ENCODE results near the gene HIVEP1.

Gene HIVEP1

DNA sequence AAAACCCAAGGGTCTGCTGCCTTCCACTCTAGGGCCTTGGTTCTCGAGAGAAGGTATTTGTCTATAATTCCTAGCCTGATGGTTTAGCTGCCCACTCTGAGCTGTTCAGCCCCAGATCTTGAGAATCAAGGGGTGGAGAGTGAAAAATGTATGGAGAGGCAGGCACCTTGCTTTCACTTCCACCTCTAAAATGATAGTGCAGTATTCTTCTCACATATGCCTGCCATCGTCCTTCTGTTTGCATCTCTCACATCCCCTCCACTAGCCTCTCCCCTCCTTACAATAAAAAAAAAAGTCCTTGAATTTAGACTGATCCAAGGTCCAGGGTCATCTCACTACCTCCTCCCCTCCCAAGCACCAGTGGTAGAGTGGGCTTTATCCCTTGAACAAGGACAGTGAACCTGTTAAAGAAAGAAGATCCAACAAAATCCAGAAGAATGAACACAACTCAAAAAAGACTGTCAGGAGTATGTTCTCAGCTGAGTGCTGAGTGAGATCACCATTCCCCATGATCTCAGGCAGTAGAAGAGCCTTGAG is 104.2 kb downstream of the HIVEP1 start:
- no peak for DNase-seq (ENCODE audit: low read depth, low spot score)

DNA sequence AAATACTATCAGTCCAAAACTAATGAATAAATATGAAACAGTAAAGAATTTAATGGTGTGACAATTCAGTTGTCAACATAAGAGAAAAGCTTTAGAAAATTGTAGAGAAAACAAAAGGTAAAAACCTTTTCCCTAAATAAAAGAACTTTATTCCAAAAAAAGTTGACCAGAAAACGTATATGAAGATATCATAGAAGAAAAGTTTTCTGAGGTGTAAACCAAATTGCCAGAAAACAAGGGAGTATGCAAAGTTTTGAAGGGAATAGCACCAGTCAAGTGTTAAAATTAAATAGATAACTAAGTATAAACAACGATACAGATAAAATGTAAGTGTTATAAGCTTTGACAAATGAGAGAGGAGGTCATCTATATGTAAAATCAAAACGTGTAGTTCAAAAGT is 104.9 kb downstream of the HIVEP1 start:
- DNase-seq (ENCODE audit: low read depth, low spot score): no peak

DNA sequence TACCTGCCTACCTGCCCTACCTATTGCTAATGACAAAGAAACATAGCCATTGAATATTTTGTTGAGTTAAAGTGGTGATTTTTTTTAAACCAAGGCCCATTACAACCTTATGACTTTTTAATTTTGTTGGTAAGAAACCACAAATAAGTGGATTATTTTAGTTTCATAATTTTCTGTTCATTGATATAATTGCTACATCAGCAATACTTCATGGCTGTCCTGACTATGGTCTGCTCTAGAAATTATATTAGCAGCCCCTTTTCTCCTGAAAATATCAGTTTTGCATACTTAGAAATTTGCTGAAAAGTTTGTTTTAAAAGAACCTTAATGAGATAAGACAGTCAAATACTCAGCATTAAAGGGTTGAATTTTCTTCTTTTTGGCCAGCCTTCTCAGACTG is 106.5 kb downstream of the HIVEP1 start:
- DNase-seq (ENCODE audit: low read depth, low spot score): no peak

DNA sequence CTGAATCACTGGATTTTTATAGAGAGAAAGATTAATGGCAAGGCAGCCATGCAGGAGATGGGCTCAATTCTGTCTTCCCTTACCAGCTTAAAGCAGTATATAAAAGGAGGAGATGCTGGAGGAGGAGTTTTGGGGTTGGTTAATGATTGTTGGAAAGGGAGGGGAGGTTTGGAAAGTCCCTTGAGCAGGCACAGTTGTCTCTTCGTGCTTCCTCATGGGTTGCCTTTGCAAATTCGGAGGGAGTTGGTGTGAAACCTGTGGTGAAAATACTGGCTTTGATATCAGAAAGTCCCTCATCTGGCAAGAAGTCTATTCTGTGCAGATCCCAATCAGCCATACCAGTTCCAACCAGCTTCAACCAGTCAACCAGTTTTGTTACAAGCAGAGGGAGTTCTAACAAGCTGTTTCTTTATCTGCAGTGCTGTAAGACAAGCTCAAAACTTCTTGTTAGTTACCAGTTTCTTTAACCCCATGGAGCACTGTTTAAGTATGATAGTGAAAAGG is 107.0 kb downstream of the HIVEP1 start:
- DNase-seq (ENCODE audit: low read depth, low spot score): no peak

DNA sequence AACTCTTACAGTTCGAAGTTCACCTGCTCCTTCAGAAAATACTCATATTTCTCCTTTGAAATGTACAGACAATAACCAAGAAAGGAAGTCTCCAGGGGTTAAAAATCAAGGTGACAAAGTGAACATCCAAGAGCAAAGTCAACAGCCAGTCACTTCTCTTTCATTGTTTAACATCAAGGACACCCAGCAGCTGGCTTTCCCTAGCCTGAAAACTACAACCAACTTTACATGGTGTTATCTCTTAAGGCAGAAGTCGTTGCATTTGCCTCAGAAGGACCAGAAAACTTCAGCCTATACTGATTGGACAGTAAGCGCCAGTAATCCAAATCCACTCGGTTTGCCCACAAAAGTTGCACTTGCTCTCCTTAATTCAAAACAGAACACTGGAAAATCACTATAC is 113.3 kb downstream of the HIVEP1 start:
- no peak for DNase-seq (ENCODE audit: low read depth, low spot score)

DNA sequence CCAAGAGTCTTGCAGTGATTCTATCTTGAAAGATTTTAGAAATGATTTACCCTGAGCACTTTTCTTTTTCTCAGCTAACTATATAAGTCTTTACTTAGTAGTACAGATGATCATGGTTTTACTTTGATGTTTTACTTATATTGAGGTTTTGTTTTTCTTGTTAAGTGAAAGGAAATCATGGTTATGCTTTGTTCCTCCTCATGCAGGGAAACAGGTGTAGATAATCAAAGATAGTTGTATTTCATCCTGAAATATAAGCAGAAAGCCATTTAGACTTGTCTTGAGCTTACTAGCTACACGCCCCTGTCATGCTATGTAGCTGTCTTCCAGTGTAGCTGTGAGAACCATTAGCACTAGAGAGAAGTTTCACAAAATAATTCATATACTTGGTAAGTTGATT is 113.9 kb downstream of the HIVEP1 start:
- DNase-seq (ENCODE audit: low read depth, low spot score): no peak

DNA sequence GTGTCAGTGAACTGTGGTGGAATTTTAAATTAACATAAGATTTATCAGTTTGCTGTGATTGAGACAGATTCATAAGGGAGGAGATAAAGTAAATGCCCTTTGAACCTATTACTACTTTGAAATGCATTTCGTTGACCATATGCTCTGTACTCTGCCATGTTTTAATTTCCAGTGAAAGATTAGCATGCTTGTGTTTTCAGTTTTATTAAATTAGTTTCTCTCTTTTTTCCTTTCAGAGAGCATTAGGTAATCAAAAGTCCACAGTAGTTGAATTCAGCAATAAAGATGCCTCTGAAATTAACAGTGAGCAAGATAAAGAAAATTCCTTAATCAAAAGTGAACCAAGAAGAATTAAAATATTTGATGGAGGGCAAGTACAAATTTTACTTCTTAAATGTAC is 117.4 kb downstream of the HIVEP1 start:
- no peak for DNase-seq (ENCODE audit: low read depth, low spot score)

DNA sequence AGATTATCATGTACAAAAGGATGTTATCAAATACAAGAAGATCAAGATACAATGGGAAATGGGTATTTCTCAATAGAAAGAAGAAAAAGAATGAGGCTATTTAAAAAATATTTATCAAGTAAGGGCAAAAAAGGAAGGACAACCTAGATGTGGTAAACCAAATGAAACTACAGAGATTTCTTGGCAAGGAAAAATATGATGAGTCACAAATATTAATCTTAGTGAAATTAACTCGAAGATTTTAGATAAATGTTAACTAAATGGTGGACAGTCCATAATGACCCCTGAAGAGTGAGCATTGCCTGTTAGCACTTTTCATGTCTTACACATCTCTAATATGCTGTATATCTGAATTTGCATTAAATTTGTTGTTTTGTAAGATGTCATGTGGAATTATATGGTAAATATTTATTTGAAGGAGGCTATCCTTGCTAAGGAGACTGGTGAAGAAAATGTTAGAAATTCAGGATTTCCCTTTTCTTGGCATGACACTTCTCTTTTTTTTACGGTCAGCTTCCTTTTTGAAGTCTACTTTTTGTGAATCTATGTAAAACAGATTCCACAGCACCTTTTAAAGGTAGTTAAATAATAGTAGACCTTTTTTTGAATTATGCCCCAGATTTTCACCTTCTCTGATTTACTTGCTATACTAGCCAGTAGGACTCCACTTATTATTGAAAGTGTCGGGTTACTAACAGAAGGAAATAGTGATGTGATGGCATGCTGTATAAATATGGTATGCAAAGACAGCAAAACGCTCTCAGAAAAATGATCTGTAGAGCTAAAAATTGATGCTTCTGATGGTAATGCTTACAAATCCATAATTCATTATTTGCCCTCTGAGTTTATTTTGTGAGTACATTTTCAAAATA is 120.5 kb downstream of the HIVEP1 start:
- DNase-seq (ENCODE audit: low read depth, low spot score): no peak

DNA sequence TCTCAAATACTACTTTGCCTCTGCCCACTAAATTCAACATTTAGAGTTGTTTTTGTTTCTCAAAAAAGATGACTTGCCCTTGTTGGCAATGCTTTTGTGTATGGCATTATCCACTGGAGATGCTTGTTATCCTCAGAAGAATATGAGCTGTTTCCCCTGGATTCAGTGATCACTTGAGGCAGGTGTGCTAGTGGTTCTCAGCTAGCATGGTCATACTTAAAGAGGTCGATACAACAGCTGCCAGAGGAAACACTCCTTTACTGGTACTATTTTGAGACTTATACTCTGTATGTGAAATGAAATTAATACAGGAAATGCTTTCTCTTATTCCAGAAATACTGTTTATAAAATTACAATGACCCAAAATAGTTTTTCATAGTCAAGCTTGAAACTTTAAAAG is 122.5 kb downstream of the HIVEP1 start:
- no peak for DNase-seq (ENCODE audit: low read depth, low spot score)

DNA sequence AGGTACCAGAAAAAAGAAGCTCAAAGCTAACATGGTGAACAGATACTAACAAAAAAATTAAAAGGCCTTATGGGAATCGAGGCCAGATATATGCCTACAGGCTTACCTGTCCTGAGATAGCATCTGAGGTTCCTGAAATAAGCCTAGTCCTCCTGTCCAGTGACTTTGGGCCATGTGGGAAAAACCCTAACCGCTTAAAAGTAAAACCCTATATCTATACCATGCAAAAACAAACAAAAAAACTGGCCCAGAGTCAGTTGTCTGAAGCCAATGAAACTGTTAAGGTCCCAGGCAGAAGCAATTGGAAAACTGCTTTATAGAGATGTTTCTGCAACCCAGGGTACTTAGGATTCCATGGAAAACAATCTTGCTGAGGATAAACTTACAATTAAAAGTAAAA is 122.9 kb downstream of the HIVEP1 start:
- DNase-seq (ENCODE audit: low read depth, low spot score): no peak

DNA sequence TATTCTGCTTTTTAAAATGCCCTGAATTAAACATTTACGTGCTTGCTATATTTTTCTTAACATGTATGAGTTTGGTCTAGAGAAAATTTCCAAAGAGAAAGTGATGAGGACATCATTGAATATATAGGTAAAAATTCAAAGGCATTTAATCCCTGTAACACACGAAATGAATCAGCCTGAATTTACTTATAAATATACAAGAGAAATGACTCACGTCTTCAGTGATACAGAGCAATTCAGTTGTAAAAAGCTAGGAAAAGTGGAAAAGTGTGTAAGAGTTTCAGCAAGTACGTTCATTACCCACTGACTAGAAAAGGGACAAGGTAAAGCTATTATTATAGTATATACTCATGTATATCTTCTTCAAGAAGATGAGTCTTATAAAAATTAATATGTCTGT is 124.8 kb downstream of the HIVEP1 start:
- DNase-seq (ENCODE audit: low read depth, low spot score): no peak

DNA sequence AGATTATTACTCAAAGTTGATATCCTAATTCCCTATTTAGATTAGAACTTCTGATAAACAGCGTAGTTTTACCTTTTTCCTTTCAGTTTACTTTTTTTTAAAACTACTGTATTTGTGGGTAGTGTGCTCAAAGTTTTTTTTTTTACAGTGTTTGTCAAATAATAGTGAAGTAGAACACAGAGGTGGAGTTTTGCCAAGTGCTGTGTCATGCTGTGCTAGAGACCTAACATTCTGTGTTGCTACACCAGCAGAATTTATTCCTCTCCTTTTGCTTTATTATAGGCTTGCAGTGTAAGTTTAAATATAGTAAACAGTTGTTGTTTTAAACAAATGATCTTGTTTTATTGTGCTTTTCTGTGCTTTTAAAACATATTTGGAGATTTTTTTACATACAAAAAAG is 125.4 kb downstream of the HIVEP1 start:
- DNase-seq (ENCODE audit: low read depth, low spot score): no peak

DNA sequence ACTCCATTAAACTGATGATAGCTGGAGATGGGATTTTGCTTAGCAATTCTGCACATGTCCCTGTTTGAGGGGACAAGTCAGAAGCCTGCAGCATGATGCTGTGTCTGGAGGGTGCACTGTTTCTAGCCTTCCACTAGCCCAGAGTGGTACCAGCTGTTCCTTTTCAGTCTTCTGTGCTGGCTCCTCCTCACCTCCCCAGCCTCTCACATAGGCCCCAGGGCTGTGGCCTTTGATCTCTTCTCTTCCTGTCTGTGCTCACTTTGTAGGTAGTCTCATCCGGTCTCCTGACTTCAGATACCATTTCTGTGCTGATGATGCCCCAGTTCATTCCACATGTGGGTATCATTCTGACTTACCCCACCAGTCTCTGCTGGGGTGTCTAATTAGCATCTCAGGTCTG is 126.3 kb downstream of the HIVEP1 start:
- DNase-seq (ENCODE audit: low read depth, low spot score): no peak

DNA sequence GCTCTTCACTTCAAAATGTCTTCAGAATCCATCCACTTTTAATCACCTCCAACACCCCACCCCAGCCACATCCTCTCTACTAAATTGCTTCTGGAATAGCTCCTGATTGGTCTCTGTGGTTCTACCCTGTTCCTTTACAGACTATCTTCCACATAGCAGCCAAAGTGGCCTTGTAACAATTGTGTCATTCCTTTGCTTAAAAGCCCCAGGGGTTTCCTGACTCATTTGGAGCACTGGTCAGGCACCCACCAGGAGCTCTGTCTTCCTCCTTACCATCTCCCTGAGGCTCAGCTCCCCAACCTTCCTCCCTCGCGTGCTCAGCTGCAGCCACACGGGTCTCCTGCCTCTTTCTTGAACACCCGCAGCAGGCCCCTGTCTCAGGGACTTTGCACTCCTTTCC is 126.8 kb downstream of the HIVEP1 start:
- DNase-seq (ENCODE audit: low read depth, low spot score): no peak

DNA sequence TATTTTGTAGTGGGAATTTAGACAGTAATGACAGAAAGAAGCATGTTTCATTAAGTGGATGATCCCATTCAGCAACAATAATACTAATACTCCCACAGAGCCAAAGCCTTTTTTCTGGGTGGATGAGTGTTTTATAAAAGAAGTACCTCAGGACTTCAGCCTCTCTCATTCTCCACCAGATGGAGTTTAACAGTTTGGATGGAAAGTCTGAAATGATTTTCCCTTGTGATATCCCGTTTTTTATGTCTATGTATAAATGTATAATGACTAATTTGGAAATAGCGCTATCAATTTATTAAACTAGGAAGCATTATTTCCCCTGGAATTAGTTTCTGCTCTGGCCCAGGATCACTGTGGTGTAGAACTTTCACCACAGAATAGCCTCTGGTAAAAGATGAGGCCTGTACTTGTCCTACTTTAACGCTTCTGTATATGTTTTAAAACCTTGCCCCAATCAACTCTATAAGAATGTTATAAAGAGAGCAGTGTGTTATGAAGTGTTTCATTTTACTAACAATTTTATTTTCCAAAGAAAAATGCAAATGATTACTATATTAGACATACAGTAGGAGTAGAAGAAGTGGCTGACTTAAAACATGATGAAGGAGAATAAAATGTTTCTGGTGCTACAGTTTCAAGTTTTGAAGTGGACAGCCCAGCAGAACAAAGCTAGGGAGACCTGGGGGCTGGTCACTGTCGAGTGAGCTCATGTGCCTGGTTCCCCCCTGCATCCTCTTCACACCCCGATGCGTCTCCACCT is 135.6 kb downstream of the HIVEP1 start:
- no peak for DNase-seq (ENCODE audit: low read depth, low spot score)

DNA sequence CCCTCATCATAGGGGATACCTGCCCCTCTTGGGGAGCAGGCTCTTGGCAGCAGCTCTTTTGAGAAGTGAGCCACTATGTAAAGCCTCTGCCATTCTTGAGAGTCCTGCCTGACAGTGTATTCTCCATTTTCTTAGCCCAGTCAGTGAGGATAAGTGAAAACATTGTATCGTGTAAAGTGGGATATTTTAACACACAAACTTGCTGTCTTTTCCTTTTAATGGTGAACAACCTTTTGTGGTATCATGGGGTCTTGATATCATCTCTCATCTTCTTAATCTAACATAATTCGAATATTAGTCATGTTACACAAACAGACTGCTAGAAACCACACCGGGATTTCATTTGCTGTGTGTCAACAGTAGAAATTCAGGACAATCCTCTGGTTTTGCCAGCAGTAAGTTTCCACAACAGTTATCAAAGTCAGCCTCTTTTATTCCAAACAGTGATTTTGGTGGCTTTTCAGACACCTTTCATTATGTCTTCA is 136.2 kb downstream of the HIVEP1 start:
- DNase-seq (ENCODE audit: low read depth, low spot score): no peak

DNA sequence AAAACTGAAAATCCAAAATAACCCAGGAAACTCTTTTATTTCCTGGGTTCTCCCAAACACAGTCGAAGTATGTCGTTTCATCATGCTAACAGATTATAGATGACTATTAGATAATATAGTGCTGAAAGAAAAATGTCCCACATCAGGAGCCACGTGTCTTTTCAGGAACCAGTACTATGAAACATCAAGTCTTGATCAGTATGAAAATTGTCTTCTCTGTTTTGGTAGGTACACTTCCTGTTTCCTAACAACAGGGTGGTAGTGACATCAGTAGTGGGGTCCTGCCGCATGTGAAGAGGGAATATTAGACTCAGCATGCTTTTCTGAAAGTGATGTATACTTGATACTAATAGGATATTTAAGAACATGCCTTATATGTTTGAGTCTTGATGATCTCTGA is 136.7 kb downstream of the HIVEP1 start:
- DNase-seq (ENCODE audit: low read depth, low spot score): no peak

DNA sequence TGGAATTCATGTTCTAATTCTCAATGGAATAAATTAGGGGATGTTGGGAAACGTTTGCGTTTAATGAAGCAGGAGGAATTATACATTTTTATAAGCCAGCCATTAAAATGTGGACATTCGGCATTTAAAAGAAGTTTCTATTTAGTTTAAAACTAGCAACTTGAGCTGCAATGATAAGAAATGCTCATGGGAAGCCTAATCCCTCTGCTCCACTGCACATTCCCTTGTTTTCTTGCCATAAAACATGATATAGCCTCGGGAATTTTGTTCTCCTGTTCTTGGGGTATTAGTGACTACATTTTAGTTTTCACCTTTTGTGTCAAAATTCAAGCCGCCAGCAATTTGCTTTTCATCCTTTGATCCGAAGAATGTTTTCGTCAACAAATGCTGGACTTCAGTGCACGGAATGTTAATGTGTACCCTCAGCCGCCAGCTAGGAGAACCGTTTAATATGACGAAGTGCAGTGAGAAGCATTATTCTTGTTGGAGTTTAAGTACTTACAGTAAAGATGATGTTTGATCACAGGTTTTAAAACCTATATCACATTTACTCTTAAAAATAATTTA is 137.9 kb downstream of the HIVEP1 start:
- DNase-seq (ENCODE audit: low read depth, low spot score): no peak

DNA sequence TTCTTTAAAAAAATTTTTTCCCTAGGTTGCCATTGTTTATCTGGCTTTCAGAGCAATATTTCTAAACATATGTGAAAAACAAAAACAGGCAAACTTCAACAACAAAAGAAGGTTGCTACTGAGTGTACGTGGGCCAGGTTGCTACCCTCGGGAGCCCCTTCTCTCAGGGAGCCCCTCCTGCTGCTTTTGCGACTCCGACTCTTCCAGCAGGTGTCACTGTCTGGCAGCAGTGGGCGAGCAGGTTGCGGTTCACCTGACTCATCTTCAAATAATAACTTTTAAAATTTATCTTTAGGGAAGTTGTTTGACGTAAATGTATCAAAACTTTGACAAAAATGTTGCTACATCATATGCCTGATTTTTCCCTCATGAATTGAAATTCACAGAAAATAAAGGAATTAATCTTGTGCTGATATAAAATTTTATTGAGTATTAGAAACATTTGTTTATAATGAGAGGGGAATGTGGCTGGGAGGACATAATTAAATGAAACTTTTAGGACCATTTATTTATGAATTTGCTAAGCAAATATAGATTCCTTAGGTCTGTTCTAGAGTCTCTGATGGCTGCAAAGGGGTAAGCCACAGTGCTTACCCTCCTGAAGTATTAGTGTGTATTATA is 138.8 kb downstream of the HIVEP1 start:
- DNase-seq (ENCODE audit: low read depth, low spot score): no peak

DNA sequence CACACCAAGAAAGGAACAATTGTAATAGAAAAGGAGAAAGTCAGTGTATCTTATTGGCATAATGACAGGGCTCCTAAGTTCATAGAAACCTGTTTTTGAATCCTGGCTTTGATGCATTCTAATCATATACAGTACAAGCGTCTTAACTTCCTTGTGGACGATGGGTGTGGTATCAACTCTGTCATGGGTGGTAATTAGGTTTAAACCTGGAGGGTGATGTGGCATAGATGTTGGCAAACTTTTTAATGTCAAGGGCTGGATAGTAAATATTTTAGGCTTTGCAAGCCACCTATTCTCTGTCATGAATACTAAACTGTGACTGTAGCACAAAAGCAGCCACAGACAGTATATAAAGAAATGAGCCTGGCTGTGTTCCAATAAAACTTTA is 139.3 kb downstream of the HIVEP1 start:
- no peak for DNase-seq (ENCODE audit: low read depth, low spot score)

DNA sequence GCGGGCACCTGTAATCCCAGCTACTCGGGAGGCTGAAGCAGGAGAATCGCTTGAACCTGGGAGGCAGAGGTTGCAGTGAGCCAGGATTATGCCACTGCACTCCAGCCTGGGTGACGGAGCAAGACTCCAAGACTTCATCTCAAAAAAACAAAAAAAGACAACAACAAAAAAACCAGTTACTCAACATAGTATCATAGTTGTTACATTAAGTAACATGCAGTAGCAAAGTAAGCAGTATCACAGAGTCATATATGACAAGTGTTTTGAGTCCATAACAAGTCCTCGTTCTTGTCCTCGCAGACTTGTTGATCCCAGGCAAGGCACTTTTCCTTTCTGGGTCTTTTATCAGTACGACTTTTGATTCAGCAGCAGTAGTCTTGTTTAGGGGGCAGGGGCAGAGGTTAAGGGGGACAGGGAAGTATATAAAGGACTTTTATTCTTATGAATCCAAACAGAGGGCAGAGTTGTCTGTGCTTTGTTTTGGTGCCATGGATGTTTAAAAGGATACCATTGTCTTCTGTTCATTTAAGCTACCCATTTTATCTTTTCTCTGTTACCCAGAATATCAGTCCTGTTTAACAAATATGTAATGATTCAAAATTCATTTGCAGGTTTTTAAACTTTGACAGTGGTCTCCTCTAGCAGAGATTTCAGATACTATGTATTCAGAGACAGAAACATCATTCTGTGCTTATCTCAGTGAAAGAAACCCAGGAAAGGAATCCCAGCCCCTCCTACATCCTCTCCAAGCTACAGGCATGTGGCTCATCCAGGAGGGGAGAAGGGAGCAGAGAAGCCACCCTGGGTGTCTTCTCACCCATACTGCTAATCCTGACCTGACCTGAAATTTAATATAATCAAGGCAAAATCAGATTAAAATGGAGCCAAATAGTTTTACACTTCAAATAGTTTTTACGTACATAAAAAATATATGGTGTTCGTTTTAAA is 140.2 kb downstream of the HIVEP1 start:
- no peak for DNase-seq (ENCODE audit: low read depth, low spot score)

All from brain pericyte (primary cell).